GM12864 (cell line): Measurements from ENCODE around the gene C19orf47.

Source experiments
- DNase-seq: peaks from one replicate; pipeline ENCODE4 v3.0.0-alpha.2; 2011; ENCODE audit warnings: low read depth
- H3K4me3 ChIP-seq: 2 replicates; pipeline ENCODE4 v1.5.1; 2011; ENCODE audit warnings: mild to moderate bottlenecking, low read depth, low read length, control low read depth
- CTCF ChIP-seq: IDR thresholded peaks from 2 replicates; pipeline ENCODE4 v1.5.1; 2011; ENCODE audit warnings: low read depth, mild to moderate bottlenecking, moderate library complexity, low read length, control low read depth, inconsistent platforms; ENCODE audit errors: missing control alignments

Gene C19orf47

GRCh38 chr19:40282209-40282580 lies 66.0 kb downstream of the C19orf47 start:
- DNase-seq: no peak
- H3K4me3 ChIP-seq: no peak overlapping the region
- TF ChIP-seq CTCF: no peak

- H3K4me3 ChIP-seq: no peak overlapping the region
- no peak for DNase-seq
- TF ChIP-seq CTCF: no peak
Observed at GRCh38 chr19:40281381-40282208, 66.6 kb downstream of the C19orf47 start.

GRCh38 chr19:40280608-40281221 lies 67.5 kb downstream of the C19orf47 start:
- DNase-seq: no peak
- H3K4me3 ChIP-seq: no peak overlapping the region
- no peak for TF ChIP-seq CTCF

- TF ChIP-seq CTCF: no peak
- H3K4me3 ChIP-seq: no peak overlapping the region
- DNase-seq: no peak
Observed at GRCh38 chr19:40279761-40280607, 68.2 kb downstream of the C19orf47 start.

- no peak for DNase-seq
- no peak for TF ChIP-seq CTCF
- no peak overlapping the region for H3K4me3 ChIP-seq
Observed at GRCh38 chr19:40279120-40279551, 69.1 kb downstream of the C19orf47 start.

GRCh38 chr19:40278361-40279035 lies 69.7 kb downstream of the C19orf47 start:
- no peak for TF ChIP-seq CTCF
- H3K4me3 ChIP-seq: no peak overlapping the region
- DNase-seq: no peak
